ENCODE data around the gene YPEL3.

DNA sequence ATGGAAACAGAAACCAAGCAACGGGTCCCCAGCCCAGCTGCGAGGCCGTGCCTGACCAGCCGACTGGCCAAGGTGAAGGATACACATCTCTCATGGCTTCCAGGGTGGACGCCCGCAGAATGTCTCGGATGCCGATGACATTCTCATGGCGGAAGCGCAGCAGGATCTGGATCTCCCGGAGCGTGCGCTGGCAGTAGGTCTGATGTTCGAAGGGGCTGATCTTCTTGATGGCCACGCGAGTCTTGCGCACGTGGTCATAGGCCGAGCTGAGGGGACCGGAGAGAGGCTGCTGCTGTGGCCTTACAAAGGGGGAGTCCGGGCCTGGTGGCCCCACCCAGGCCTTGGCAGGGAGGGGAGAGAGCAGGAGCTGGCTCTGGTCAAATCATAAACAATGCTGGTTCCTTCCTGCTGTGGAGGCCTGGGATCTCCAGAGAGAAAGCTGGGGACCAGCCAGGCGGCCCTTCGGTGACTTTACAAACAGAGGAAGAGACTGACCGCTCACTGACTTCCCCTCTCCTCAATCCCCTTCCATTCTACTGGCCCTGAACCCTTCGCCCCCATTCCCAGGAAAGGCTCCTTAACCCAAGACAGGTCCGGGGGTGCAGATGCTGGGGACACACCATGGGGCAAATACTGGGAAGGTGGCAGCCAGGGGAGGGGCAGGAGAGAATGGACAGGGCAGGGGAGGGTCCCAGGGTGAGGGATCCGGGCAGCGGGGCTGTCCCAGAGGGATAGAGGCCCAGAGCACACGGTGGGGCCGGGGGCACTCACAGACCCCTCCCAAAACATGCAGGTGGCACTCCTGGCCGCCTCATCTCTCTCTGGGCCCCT is 25.9 kb upstream of the YPEL3 start:
- peak in 3 of 4 donors; percentile 40 to 45 (median 42) for TF ChIP-seq POLR2AphosphoS5 (IDR thresholded peaks at IDR 0.05)
- TF ChIP-seq, protein P1, sequence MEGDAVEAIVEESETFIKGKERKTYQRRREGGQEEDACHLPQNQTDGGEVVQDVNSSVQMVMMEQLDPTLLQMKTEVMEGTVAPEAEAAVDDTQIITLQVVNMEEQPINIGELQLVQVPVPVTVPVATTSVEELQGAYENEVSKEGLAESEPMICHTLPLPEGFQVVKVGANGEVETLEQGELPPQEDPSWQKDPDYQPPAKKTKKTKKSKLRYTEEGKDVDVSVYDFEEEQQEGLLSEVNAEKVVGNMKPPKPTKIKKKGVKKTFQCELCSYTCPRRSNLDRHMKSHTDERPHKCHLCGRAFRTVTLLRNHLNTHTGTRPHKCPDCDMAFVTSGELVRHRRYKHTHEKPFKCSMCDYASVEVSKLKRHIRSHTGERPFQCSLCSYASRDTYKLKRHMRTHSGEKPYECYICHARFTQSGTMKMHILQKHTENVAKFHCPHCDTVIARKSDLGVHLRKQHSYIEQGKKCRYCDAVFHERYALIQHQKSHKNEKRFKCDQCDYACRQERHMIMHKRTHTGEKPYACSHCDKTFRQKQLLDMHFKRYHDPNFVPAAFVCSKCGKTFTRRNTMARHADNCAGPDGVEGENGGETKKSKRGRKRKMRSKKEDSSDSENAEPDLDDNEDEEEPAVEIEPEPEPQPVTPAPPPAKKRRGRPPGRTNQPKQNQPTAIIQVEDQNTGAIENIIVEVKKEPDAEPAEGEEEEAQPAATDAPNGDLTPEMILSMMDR (IDR thresholded peaks at IDR 0.05): no peak
- TF ChIP-seq EP300 (IDR thresholded peaks at IDR 0.05): no peak
- no peak for TF ChIP-seq POLR2A (IDR thresholded peaks at IDR 0.05)

Measured in sigmoid colon (tissue), 4 donors.